ENCODE measurements around the gene YY1AP1.
"Not testable (repeated sequence)": the region's sequence is repeated elsewhere in the genome, so short reads cannot be mapped to it uniquely, and the experiment has no call there.

The YY1AP1 gene

DNA sequence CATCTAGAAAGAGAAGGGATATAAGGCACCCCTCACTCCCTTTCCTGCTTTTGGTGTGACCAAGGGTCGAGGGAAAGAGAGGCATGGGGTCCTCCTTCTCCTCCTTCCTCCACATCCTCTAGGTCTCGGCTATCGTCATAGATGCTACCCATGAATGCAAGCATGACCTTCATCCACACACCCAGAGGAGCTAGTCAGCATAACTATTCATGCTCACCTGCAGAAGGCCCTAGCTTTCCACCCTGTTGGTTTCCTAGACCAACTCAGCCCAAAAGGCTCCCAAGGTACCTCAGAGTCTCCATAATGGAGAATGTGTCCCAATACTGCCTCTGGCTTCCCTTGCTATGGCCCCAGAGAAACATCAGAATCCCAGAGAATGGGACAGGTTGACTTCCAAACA, 45.3 kb downstream of the YY1AP1 start:
- no peak for DNase-seq

DNA sequence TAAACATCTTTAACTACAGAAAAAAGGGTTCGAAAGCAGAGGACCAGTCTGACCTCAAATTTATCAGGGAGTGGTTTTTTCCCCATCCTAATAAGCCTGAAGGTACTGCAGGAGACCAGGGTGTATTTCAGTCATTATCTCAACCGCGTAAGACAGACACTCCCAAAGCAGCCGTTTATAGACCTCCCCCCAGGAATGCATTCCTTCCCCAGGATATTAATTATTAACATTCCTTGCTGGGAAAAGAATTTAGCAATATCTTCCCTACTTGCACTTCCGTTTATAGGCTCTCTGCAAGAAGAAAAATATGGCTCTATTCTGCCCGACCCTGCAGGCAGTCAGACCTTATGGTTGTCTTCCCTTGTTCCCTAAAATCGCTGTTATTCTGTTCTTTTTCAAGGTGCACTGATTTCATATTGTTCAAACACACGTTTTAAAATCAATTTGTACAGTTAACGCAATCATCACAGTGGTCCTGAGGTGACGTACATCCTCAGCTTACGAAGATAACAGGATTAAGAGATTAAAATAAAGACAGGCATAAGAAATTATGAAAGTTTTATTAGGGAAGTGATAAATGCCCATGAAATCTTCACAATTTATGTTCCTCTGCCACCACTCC, 45.9 kb downstream of the YY1AP1 start:
- DNase-seq = not testable (repeated sequence)

DNA sequence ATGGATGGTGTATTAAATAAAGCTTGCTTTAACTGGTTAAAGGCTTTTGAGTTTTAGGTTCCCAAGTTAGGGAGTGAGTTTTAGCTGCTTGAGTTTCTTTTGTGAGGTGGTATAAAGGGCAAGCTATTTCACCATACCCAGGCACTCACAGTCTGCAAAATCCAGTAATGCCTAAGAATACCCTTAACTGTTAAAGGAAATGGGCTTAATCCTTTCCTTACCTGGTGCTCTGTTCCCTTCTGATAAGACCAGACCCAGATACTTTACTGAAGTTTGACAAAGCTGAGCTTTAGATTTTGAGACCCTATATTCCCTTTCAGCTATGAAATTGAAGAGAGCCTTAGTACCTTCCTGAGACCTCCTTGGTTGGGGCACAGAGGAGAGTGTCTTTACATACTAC, 48.2 kb downstream of the YY1AP1 start:
- no peak for DNase-seq

DNA sequence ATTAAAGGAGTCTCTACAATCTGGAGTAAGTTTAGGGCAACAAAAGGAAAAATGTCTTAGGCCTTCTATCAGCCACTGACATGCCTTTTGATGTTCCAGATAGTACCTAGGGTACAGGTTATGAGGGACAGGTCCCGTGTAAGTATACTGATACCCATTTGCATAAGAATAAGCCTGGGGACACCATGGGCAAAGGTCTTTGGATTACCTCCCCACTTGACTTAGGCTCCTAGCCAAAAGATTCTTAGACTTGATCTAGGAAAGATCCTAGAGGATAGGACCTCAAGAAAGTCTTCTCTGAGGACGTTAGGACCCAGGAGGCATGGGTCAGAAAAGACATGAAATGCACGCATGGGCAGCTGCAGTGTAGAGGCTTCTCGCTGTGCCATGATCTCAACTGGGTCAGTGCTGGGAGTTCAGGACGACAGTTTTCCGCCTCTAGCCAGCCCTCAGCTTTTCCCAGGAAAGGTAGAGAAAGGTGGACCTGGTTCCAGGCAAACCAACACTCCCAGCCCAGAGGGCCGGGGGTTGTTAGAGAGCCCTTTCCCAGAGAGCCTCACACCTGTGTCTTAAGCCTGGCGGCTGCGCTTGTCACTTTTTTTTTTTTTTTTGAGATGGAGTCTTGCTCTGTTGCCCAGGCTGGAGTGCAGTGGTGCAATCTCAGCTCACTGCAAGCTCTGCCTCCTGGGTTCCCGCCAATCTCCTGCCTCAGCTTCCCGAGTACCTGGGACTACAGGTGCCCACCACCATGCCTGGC, 52.0 kb downstream of the YY1AP1 start:
- DNase-seq = no peak

DNA sequence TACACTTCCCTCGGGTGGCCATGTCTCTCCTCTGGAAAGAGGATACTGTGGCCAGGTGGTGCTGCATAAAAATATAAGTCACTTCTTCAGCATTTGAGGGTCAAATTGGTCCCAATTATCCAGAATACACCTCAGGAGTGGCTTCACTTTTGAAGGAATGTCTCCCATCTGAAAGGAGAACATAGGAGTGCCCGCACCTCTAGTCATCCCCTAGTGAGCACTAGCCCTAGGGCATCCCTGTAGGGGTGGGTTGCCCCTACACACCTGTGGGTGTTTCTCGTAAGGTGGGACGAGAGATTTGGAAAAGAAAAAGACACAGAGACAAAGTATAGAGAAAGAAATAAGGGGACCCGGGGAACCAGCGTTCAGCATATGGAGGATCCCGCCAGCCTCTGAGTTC, 62.1 kb downstream of the YY1AP1 start:
- not testable (repeated sequence) for DNase-seq

DNA sequence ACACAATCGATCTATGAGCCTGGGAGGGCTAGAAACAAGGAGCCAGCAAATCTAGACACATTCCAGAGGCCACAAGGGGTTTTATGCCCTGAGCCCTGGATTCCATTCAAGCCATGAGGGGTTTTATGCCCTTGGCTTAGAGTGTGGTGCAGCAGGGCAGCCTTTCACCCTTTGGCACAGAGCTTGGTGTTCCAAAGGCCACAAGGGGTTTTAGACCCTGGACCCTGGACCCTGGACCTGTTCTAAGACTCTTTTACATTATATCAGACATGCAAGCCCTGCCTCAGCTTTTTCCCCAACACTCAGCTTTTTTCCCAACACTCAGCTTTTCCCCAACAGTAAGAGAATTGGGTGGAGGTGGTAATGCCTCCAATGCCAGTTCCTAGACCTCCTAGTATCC, 65.2 kb downstream of the YY1AP1 start:
- no peak for DNase-seq

DNA sequence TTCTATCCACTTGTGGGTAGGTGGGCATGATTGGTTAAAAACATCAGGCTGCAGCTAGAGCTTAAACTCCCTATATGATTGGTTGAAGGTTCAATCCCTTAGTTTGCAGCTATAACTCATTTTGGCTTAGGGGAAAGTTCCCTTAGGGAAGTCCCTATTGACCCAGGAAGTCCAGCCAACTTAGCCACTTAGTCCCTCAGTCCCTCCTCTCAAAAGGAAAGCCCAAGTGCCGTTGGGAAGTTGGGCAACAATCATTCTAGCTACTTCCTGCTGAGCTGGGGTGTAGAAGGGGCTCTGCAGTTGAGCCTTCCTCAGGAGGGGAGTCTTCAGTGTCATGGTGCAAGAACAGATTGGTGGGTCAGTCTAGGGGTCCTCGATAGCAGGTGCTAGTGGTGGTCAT, 66.4 kb downstream of the YY1AP1 start:
- DNase-seq = no peak

DNA sequence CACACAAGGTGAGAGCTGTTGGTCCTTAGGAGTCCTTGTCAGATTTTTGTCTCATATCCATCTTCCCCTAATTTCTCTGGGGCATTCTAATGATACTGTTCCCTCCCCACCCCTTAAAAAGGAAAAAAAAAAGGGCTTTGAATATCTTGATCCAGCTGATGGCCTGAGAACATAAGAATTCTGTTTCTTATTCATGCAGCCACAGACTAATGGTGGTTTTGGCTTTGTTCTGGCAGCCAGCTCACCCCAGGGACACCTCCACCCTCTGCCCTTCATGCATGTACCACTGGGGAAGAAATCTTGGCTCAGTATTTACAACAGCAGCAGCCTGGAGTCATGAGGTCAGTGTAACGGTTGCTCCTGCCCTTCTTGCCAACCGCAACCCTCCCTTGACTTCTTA, 75.3 kb downstream of the YY1AP1 start:
- DNase-seq = not testable (repeated sequence)

DNA sequence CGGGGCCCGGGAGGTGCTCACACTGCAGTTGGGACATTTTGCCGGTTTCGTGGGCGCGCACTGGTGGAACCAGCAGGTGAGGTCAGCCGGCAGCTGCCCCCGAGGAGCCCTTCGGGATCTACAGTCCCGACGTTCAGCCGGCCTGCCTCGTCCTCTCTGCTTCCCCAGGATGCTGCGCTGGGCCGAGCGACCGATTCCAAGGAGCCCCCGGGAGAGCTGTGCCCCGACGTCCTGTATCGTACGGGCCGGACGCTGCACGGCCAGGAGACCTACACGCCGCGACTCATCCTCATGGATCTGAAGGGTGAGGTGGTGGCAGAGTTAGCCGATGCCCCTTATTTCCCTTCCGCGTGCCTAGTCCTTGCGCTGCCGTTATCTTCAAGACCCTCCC, 78.3 kb downstream of the YY1AP1 start:
- not testable (repeated sequence) for DNase-seq

DNA sequence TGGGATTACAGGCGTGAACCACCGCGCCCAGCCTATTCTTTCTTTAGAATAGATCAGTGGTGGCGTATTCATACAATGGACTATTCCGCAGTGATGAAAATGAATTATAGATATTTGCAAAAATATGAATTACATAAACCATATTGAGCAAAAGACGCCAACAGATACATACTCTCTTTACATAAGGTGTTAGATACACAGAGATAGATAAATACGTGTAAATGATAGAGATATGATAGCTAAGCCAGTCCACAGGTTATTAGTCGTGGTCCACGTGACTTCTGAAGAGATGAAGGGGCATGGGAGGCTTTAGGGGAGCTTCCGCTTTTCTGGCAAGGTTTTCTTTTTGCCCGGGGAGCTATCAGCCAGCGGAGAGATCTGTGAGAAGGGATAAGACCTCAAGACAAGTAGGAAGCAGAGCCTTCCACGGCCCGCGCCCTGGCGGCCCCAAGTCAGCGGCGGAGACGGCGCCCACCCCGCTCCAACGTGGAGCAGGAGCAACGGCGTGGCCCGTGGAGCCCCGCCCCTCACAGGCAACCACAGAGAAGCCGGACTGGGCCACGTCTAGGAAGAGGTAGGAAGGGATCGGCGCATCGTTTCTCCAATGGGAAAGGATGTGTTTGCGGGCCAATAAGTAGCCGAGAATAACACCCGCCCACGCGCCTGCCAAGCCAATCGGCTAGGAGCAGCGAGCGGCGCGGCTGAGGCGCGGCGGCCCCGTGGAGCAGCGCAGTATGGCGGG, 78.9 kb downstream of the YY1AP1 start, which contains the start of gene MSTO1:
Gene MSTO1 (plus strand): TSS at position 704 of the 742 bp plus-strand sequence. CDS start 31 bp downstream, at position 735.
- DNase-seq = peak; percentile 96

Data from NK-92 treated with Interleukin-12 subunit alpha and Interleukin-12 subunit beta, amount 100 ng/mL, for 24 hours (cell line).